Bone marrow (tissue), 2 donors: ENCODE results near the gene FGFR2.

Experiments
- DNase-seq, 2 donors: peaks; one replicate each; lab custom pipeline; 2025; lab: John Stamatoyannopoulos, UW

Gene FGFR2

DNA sequence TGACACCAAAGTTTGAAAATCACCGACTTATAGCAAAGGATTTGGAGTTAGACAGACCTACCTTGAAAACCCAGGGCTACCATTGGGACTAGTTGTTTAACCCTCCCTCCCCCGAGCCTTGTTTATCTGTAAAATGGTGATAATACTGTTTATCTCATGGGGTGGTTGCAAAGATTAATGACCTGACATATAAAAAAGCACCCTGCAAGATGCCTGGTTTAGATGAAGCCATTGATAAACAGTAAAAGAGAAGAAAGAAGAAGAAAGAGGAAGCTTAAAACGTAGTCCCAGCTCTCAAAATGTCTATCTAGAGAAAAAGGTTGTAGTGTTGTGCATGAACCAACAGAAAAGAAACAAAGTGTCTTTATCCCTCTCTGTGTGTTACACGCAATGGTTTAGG lies 145.7 kb downstream of the FGFR2 start:
- peak in 1 of 2 donors; percentile 6 for DNase-seq

GRCh38 chr10:121450247-121450646 lies 148.0 kb downstream of the FGFR2 start:
- no peak for DNase-seq

- no peak for DNase-seq
Observed at GRCh38 chr10:121449482-121449924, 148.7 kb downstream of the FGFR2 start.

DNA sequence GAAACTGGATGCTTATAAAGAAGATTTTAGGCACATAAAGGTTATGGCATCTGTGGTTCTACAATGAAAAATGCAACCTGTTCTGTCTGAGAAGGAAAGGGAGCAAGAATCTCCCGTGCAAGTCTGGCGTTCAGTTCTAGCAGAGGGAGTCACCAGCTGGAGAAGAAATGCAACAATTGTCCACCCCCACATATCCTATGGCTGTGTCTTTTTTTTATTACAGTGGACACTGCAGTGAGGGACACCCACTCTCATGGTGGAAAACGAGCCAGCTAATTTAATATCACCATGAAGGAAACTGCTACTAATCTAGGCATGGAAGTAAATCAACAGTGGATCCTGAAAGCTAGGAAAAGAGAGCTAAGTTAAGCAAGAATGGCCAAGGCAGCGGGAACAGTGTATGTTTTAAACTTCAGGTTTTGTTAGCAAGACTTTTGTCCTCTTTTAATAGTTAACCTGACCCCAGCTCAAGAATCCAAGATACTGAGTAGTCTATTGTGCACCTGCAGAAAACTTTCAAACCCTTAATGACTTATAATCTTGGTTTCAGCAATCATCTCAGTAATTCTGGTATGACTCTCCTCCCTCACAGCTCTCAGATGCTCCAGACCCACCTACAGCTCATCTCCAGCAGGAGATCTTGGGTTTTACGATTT lies 149.3 kb downstream of the FGFR2 start:
- DNase-seq: no peak

- no peak for DNase-seq
Observed at GRCh38 chr10:121444520-121445165, 153.6 kb downstream of the FGFR2 start.

GRCh38 chr10:121442086-121442935 lies 155.9 kb downstream of the FGFR2 start:
- no peak for DNase-seq

- no peak for DNase-seq
Observed at GRCh38 chr10:121440461-121440860, 157.8 kb downstream of the FGFR2 start.

GRCh38 chr10:121438333-121438732 lies 159.9 kb downstream of the FGFR2 start:
- no peak for DNase-seq

DNA sequence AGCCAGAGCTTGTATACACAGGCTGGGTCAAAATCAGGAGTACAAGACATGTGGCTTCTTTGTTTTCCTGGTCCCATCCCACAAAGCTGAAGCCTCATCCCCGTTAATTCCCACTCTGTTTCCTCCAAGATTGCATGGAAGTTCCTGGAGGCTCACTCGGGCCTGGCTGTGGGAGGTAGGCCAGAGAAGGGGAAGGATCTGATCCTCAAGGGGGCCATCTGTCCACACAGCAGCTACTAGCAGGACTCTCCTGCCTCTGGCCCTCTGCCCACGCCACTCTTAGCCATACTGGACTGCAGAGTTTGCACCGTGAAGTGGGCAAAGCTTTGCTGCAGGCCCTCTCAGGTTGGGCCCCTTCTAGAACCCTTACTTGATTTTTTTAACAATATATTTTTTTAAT lies 160.6 kb downstream of the FGFR2 start:
- DNase-seq: no peak

- no peak for DNase-seq
Observed at GRCh38 chr10:121436630-121437341, 161.5 kb downstream of the FGFR2 start.

DNA sequence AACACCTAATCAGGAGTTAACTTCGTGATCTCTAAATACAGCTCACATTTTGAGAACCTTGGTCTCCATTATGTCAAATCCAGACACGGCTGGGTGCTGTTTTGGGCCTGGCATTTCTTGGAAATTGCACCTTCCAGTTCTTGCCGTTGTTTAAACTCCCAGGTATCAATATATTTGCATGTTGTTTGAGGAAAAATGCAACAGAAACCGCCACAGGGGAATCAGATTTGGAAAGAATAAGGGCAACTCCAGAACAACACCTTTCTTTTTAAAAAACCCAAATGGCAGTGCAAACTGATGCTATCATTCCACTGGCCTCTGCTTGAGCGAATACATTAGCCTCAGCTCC lies 162.0 kb downstream of the FGFR2 start:
- no peak for DNase-seq

GRCh38 chr10:121435099-121435875 lies 163.0 kb downstream of the FGFR2 start:
- no peak for DNase-seq

DNA sequence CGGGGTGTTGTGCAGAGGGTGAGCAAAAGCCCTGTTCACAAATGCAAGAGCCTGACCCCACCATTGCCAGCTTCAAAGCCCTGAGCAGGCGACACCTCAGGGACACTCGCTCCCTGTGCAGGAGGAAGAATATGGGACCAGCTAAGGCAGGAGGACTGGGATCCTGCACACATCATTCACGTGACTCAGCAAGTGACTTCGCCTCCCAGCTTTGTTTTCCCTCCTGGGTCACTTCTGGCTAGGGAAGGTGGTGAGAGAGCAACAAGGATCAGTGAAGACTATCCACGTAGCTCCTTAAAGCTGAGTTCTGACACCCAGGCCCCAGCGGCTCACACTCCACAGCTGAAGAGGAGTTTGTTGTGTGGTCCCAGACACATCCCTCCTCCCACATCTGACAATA lies 164.3 kb downstream of the FGFR2 start:
- no peak for DNase-seq

DNA sequence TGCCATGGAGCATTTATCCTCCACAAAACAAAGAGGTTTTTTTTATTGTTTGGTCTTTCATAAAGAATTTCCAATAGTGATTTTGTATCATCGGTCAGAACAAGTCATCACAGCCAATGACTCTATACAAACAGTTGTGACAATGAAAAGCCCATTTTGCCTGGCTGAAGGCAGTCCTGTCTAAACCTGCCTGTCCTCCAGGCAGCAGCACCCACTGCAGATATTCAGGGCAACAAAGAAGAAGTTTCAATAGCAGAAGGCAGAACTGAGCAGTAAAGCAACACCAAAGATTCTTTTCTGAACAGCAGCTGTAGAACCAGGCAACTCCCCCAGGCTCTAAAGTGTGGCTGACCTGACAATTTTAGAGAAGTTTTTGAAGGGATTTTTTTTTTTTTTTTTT lies 169.4 kb downstream of the FGFR2 start:
- no peak for DNase-seq
